ENCODE measurements around the gene FNDC3B.

FNDC3B gene

DNA sequence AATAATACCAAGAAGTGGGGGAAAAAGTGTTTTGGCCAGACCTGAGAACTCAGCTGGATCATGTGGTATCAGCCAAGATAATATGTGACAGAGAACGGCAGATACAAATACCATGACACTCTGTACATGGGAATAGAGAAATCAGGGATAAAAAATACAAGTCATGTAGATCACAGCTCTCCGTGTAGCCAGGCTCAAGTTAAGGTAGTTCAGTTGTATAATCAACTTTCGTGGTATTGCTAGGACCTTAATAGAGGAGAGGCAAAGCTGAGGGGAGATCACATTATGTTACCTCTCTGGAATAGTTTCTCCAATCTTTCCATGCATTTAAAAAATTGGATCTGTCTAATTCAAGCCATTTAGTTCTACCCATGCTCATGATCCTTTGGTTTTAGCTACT, 229.0 kb downstream of the FNDC3B start:
- Histone ChIP-seq H3K27ac (ENCODE audit: low read depth, low read length, severe bottlenecking) (no peak overlapping the region), H3K9me3 (ENCODE audit: control insufficient read depth, low read length) (no peaks in the 10 kb centered on the region), H3K4me1 (ENCODE audit: control insufficient read depth, insufficient read depth, low read length, poor library complexity, severe bottlenecking) (no peaks in the 10 kb centered on the region), H3K36me3 (ENCODE audit: control insufficient read depth, insufficient read depth, low read length) (peaks cover 68% of the 10 kb centered on the region), H3K4me3 (ENCODE audit: extremely low read depth, insufficient read depth, low read length, poor library complexity, severe bottlenecking) (no peak overlapping the region)
- WGBS, 2 experiments (ENCODE audit: insufficient coverage in 2 of 2), result 94 to 96% methylated on average over 2 to 3 of the region's 3 CpGs

DNA sequence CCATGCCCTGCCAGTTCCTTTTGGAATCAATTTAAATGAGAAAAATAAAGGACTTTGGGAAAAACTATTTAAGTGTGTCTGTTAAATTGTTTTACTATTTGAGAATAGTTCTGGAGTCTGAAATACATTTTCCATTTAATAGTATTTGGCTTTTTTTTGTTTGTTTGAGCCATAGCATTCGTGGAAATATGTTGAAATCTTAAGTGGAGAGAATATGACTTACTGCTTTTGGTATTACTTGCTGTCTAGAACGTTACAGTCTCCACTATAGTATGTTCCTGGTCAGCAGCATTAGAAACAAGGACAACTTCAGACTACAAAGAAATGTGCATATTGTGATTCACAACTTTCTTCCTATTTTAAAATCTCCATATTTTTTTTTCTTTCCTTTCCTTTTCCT, 229.5 kb downstream of the FNDC3B start:
- WGBS, 2 experiments (ENCODE audit: insufficient coverage in 2 of 2), result 83 to 100% methylated on average over 1 of the region's 2 CpGs
- no peaks in the 10 kb centered on the region for H3K4me1 ChIP-seq (ENCODE audit: control insufficient read depth, insufficient read depth, low read length, poor library complexity, severe bottlenecking)
- peaks cover 68% of the 10 kb centered on the region for H3K36me3 ChIP-seq (ENCODE audit: control insufficient read depth, insufficient read depth, low read length)
- H3K27ac ChIP-seq (ENCODE audit: low read depth, low read length, severe bottlenecking), result no peak overlapping the region
- no peak overlapping the region for H3K4me3 ChIP-seq (ENCODE audit: extremely low read depth, insufficient read depth, low read length, poor library complexity, severe bottlenecking)
- H3K9me3 ChIP-seq (ENCODE audit: control insufficient read depth, low read length), result no peaks in the 10 kb centered on the region

DNA sequence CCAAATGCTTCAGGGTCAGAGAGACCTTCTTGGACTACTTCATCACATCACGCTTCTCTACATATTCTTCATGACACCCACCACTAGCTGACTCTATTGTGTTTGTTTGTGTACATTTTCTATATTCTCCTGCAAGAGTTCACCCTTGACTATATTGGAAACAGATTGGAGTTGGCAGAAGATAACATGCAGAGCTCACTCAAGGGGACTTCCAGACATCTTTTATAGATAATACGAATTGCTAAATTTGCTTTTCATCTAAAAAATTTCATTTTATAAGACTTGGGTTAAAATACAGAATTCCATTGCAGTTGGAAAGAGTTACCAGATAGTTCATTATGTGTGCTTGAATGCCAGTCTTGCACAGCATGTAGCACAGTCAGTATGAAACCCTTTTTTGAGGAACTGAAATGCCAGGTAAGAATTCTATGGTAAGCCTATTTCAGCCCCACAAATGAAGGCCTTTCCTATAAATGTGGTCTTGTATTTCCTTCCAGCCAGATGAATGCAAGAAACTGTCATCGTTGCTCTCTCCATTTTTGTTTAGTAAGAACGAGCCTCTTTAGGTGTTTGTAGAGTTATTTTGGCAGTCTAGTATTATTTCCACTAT, 231.3 kb downstream of the FNDC3B start:
- Histone ChIP-seq H3K36me3 (ENCODE audit: control insufficient read depth, insufficient read depth, low read length) (peaks cover 76% of the 10 kb centered on the region), H3K4me1 (ENCODE audit: control insufficient read depth, insufficient read depth, low read length, poor library complexity, severe bottlenecking) (no peaks in the 10 kb centered on the region), H3K27ac (ENCODE audit: low read depth, low read length, severe bottlenecking) (no peak overlapping the region), H3K9me3 (ENCODE audit: control insufficient read depth, low read length) (no peaks in the 10 kb centered on the region), H3K4me3 (ENCODE audit: extremely low read depth, insufficient read depth, low read length, poor library complexity, severe bottlenecking) (no peak overlapping the region)
- WGBS, 2 experiments (ENCODE audit: insufficient coverage in 2 of 2), result 100% methylated on average over 1 of the region's 4 CpGs; no CpG with 5 or more reads in 1 of the 2 experiments

DNA sequence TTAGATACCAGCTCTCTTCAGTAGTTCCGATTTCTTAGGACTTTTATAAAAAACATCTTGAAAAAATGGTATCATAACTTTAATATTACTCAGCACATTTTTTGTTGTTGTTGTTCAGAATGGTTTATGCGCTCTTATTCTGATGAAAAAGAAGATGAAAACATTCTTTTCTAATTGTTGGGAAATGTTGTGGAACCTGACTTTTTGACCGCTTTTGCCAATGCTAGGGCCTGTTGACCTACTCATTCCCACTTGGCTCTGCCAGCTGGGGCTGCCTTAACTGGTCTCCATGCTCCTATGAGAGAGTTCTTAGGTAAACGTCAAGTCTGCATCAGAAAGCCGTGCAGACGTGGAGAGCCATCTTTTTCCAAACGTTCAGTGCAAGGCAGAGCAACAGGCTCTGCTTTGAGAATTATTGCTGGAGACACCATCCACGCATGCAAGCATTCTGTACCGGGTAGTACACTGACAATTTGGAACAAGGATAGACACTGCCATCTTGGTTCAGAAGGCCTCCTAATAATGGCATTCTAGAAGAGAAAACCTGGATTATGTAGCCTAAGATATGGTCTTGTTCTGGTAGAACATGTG, 232.1 kb downstream of the FNDC3B start:
- Histone ChIP-seq H3K36me3 (ENCODE audit: control insufficient read depth, insufficient read depth, low read length) (peaks cover 74% of the 10 kb centered on the region), H3K27ac (ENCODE audit: low read depth, low read length, severe bottlenecking) (no peak overlapping the region), H3K9me3 (ENCODE audit: control insufficient read depth, low read length) (no peaks in the 10 kb centered on the region), H3K4me1 (ENCODE audit: control insufficient read depth, insufficient read depth, low read length, poor library complexity, severe bottlenecking) (no peaks in the 10 kb centered on the region), H3K4me3 (ENCODE audit: extremely low read depth, insufficient read depth, low read length, poor library complexity, severe bottlenecking) (no peak overlapping the region)
- 97 to 99% methylated on average over 7 of the region's 9 CpGs for WGBS, 2 experiments (ENCODE audit: insufficient coverage in 2 of 2)

DNA sequence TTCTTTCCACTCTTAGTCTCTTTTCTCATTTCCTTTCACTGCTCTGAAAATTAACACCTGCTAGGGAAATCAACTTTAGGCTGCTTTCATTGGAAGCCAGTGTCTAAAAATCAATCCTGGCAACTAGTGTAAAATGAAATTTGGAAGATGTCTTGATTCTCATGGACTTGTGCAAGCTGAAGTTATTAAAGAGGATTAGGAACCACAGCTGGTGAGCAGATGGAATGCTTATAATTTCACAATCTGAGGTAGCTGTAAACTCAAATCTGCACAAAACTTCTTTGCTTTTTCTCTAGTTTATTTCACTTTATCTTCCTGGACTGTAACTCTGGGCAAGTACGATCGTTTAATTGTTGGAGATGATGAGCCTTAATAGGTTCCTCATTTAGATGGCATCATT, 233.3 kb downstream of the FNDC3B start:
- peaks cover 73% of the 10 kb centered on the region for H3K36me3 ChIP-seq (ENCODE audit: control insufficient read depth, insufficient read depth, low read length)
- no CpG with 5 or more reads among the region's 2 CpGs for WGBS, 2 experiments (ENCODE audit: insufficient coverage in 2 of 2)

DNA sequence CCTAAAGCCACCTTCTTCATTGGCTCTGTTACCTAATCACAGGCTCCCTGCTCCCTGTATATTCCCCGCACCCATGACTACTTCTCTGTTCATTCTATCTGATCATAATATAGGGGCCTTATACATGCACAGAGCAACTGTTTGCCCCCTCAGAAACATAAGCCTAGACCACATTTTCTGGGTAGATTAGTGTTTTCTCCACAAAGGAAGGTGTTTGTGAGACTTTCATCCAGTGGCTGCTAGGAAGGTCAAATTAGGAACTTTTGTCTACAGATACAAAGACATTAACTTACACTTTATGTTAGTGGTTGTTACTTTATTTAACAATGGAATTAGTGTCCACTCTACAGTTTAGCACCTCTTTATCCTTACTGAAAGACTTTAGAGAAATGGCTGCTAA, 234.0 kb downstream of the FNDC3B start:
- H3K9me3 ChIP-seq (ENCODE audit: control insufficient read depth, low read length), result no peaks in the 10 kb centered on the region
- peaks cover 73% of the 10 kb centered on the region for H3K36me3 ChIP-seq (ENCODE audit: control insufficient read depth, insufficient read depth, low read length)
- H3K27ac ChIP-seq (ENCODE audit: low read depth, low read length, severe bottlenecking), result no peak overlapping the region
- WGBS, 2 experiments (ENCODE audit: insufficient coverage in 2 of 2), result no CpG with 5 or more reads among the region's 1 CpG
- H3K4me3 ChIP-seq (ENCODE audit: extremely low read depth, insufficient read depth, low read length, poor library complexity, severe bottlenecking), result no peak overlapping the region
- H3K4me1 ChIP-seq (ENCODE audit: control insufficient read depth, insufficient read depth, low read length, poor library complexity, severe bottlenecking), result peaks cover 4% of the 10 kb centered on the region

More for the DNA sequence above, 233.3 kb downstream of the FNDC3B start:
- Histone ChIP-seq H3K27ac (ENCODE audit: low read depth, low read length, severe bottlenecking) (no peak overlapping the region), H3K9me3 (ENCODE audit: control insufficient read depth, low read length) (no peaks in the 10 kb centered on the region), H3K4me3 (ENCODE audit: extremely low read depth, insufficient read depth, low read length, poor library complexity, severe bottlenecking) (no peak overlapping the region), H3K4me1 (ENCODE audit: control insufficient read depth, insufficient read depth, low read length, poor library complexity, severe bottlenecking) (peaks cover 1% of the 10 kb centered on the region)

DNA sequence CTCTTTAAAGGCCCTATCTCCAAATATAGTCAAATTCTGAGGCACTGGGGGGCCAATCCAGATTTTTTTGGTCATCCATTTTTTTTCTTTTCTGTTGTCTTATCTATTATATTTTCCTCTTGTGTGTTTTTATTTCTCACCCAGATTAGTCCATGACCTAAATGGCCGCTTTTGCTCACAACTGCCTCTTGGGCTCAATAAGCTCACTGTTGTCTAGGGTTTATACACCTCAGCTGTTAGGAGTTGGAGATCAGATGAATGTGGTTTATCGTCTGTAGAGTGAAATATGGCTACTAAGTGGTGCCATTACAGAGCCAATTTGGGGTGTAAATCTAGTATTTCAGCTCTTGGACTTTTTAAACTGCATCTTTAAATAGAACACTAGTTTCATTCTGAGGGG, 235.5 kb downstream of the FNDC3B start:
- H3K36me3 ChIP-seq (ENCODE audit: control insufficient read depth, insufficient read depth, low read length), result peaks cover 66% of the 10 kb centered on the region
- no peak overlapping the region for H3K4me3 ChIP-seq (ENCODE audit: extremely low read depth, insufficient read depth, low read length, poor library complexity, severe bottlenecking)
- no peak overlapping the region for H3K27ac ChIP-seq (ENCODE audit: low read depth, low read length, severe bottlenecking)
- 86 to 100% methylated on average over 1 to 2 of the region's 2 CpGs for WGBS, 2 experiments (ENCODE audit: insufficient coverage in 2 of 2)
- H3K9me3 ChIP-seq (ENCODE audit: control insufficient read depth, low read length), result no peaks in the 10 kb centered on the region
- H3K4me1 ChIP-seq (ENCODE audit: control insufficient read depth, insufficient read depth, low read length, poor library complexity, severe bottlenecking), result peaks cover 11% of the 10 kb centered on the region

DNA sequence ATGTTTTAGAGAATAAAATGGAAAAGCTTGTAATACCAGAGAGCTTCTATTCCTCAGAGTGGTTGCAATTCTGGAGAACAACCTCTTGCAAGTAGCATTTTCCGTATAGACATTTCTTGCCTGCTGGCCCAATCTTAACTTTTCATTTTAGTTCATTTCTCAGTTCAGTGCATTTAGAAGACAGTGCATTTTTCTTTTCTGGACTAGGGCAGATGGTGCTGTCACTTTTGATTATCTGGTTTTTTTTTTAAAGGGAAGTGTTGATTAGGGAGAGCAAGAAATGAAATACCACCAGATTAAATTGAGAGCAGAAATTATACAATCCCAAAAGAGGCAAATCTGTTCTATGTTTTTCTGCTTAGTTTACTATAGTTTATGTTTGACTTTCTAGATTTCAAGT, 236.2 kb downstream of the FNDC3B start:
- H3K9me3 ChIP-seq (ENCODE audit: control insufficient read depth, low read length), result no peaks in the 10 kb centered on the region
- peaks cover 59% of the 10 kb centered on the region for H3K36me3 ChIP-seq (ENCODE audit: control insufficient read depth, insufficient read depth, low read length)
- WGBS, 2 experiments (ENCODE audit: insufficient coverage in 2 of 2), result 80% methylated on average over 1 of the region's 1 CpG; no CpG with 5 or more reads in 1 of the 2 experiments
- H3K27ac ChIP-seq (ENCODE audit: low read depth, low read length, severe bottlenecking), result no peak overlapping the region
- H3K4me1 ChIP-seq (ENCODE audit: control insufficient read depth, insufficient read depth, low read length, poor library complexity, severe bottlenecking), result peaks cover 17% of the 10 kb centered on the region
- H3K4me3 ChIP-seq (ENCODE audit: extremely low read depth, insufficient read depth, low read length, poor library complexity, severe bottlenecking), result no peak overlapping the region

DNA sequence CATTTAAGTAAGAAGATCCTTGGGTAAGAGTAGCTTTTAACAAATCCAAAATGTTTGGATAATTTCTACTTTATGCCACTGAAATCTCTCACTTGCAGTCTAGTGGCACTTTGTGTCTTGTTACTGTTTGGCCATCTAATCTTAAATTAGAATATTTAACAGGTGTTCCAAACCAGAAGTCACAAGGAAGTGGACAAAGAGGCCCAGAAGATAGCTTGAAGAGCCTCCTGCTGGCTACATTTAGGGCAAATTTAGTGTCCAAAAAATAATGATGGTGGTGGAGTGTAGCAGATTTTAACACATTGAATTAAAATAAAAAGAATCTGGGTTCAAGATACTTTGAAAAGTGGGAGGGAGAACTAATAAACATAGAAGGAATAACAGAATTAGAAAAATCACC, 236.7 kb downstream of the FNDC3B start:
- Histone ChIP-seq H3K36me3 (ENCODE audit: control insufficient read depth, insufficient read depth, low read length) (peaks cover 55% of the 10 kb centered on the region), H3K9me3 (ENCODE audit: control insufficient read depth, low read length) (no peaks in the 10 kb centered on the region), H3K4me1 (ENCODE audit: control insufficient read depth, insufficient read depth, low read length, poor library complexity, severe bottlenecking) (peaks cover 17% of the 10 kb centered on the region), H3K4me3 (ENCODE audit: extremely low read depth, insufficient read depth, low read length, poor library complexity, severe bottlenecking) (no peak overlapping the region), H3K27ac (ENCODE audit: low read depth, low read length, severe bottlenecking) (no peak overlapping the region)

DNA sequence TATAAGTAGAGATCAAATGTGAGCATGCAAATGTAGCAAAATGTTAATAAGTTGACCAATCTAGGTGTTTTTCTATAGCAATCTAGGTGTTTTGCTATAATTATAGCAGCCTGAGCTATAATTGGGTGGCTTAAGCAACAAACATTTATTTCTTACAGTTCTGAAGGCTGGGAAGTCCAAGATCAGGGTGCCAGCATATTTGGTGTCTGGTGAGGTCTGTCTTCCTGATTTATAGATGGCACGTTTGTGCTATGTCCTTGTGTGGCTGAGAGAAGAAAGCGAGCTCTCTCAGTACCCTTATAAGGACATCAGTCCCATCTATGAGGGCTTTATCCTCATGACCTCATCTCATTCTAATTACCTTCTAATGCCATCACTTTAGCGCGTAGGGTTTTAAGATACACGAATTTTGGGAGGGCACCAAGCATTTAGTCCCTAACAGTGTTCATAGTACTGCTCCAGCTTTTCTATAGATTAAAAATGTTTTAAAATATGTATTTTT, 237.8 kb downstream of the FNDC3B start:
- peaks cover 58% of the 10 kb centered on the region for H3K36me3 ChIP-seq (ENCODE audit: control insufficient read depth, insufficient read depth, low read length)
- no peaks in the 10 kb centered on the region for H3K9me3 ChIP-seq (ENCODE audit: control insufficient read depth, low read length)
- H3K4me1 ChIP-seq (ENCODE audit: control insufficient read depth, insufficient read depth, low read length, poor library complexity, severe bottlenecking), result peaks cover 17% of the 10 kb centered on the region
- no peak overlapping the region for H3K4me3 ChIP-seq (ENCODE audit: extremely low read depth, insufficient read depth, low read length, poor library complexity, severe bottlenecking)
- WGBS, 2 experiments (ENCODE audit: insufficient coverage in 2 of 2), result 100% methylated on average over 1 to 2 of the region's 5 CpGs
- no peak overlapping the region for H3K27ac ChIP-seq (ENCODE audit: low read depth, low read length, severe bottlenecking)

DNA sequence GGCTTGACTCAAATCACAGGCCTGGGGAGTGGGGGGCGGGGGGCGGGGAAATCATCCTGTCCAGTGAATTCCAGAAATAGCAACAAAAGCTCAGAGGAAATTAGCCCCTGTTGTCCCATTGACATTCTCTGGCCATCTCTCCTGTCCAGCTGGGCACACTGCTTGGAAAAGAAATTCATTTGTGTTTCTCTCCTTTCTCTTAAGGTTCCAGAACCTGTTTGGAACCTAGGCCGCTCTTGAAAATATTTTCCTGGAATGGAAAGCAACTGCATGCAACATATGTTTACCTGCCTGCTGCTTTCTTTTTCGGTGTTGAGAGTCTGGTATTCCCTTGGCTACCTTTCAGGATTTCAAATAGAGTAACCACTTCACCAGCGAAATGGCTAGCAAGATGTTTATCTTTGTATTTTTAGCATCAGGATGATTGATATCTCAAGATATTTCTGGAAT, 239.8 kb downstream of the FNDC3B start:
- WGBS, 2 experiments (ENCODE audit: insufficient coverage in 2 of 2), result 90 to 94% methylated on average over 2 to 4 of the region's 5 CpGs
- H3K4me3 ChIP-seq (ENCODE audit: extremely low read depth, insufficient read depth, low read length, poor library complexity, severe bottlenecking), result no peak overlapping the region
- H3K4me1 ChIP-seq (ENCODE audit: control insufficient read depth, insufficient read depth, low read length, poor library complexity, severe bottlenecking), result peaks cover 26% of the 10 kb centered on the region
- H3K36me3 ChIP-seq (ENCODE audit: control insufficient read depth, insufficient read depth, low read length), result peaks cover 62% of the 10 kb centered on the region
- no peaks in the 10 kb centered on the region for H3K9me3 ChIP-seq (ENCODE audit: control insufficient read depth, low read length)
- peak overlapping the region; percentile 42 for H3K27ac ChIP-seq (ENCODE audit: low read depth, low read length, severe bottlenecking)
